WTC11 (cell line): Measurements from ENCODE around the gene NDST3. TPM values are rescaled to one million over a fixed set of nuclear protein-coding genes. Genes with fewer than 3 reads are reported as not detected.

Experiments
- ATAC-seq: fragments of 200-7000 bp; cut with Tn5 transposase; 2 replicates; pipeline ENCODE4 v1.10.0; 2021; ENCODE audit warnings: mild to moderate bottlenecking, moderate library complexity
- CTCF ChIA-PET: fragments of 300-600 bp; sonication (Branson Sonifier 250); formaldehyde crosslinking; loops from one replicate; lab custom pipeline; 2021; ENCODE audit warnings: antibody characterized with exemption; lab: Charles Lee
- POLR2A ChIA-PET: fragments of 350-600 bp; sonication (Branson Sonifier 250); formaldehyde crosslinking; loops from one replicate; lab custom pipeline; 2021; ENCODE audit warnings: antibody characterized with exemption; lab: Charles Lee
- DNase-seq: peaks from one replicate; pipeline ENCODE4 v3.0.0; 2021; ENCODE audit warnings: low spot score
- H3K27ac Mint-ChIP-seq: 2 replicates; pipeline ENCODE4 v1.8.0; 2021; ENCODE audit warnings: mixed read lengths
- H3K27me3 Mint-ChIP-seq: 2 replicates; pipeline ENCODE4 v1.8.0; 2021; ENCODE audit warnings: low read depth, mild to moderate bottlenecking, moderate library complexity, mixed read lengths
- H3K36me3 Mint-ChIP-seq: 2 replicates; pipeline ENCODE4 v1.8.0; 2021; ENCODE audit warnings: mixed read lengths
- H3K4me1 Mint-ChIP-seq: 2 replicates; pipeline ENCODE4 v1.8.0; 2022; ENCODE audit warnings: mixed read lengths
- H3K4me3 Mint-ChIP-seq: 2 replicates; pipeline ENCODE4 v1.8.0; 2021; ENCODE audit warnings: mild to moderate bottlenecking, moderate library complexity, mixed read lengths
- H3K9me3 Mint-ChIP-seq: 2 replicates; pipeline ENCODE4 v1.8.0; 2021; ENCODE audit warnings: mixed read lengths
- ELF4 ChIP-seq: sonication (generic); formaldehyde crosslinking; IDR thresholded peaks from 2 replicates; pipeline ENCODE4 v1.8.1; 2022; ENCODE audit warnings: low read depth, mild to moderate bottlenecking, moderate library complexity, missing genetic modification reagents
- IRF2 ChIP-seq: sonication (generic); formaldehyde crosslinking; IDR thresholded peaks from 2 replicates; pipeline ENCODE4 v1.8.0; 2022; ENCODE audit warnings: low read depth, missing genetic modification reagents, borderline replicate concordance
- MYBL2 ChIP-seq: sonication (generic); formaldehyde crosslinking; IDR thresholded peaks from 2 replicates; pipeline ENCODE4 v1.8.1; 2023; ENCODE audit warnings: mild to moderate bottlenecking, moderate library complexity, missing genetic modification reagents
- NFATC4 ChIP-seq: fragments of 250-450 bp; sonication (Bioruptor Pico); IDR thresholded peaks from 2 replicates; pipeline ENCODE4 v1.9.0; 2021; ENCODE audit warnings: mild to moderate bottlenecking
- PRRX2 ChIP-seq: fragments of 250-450 bp; sonication (Bioruptor Pico); IDR thresholded peaks from 2 replicates; pipeline ENCODE4 v1.8.0; 2021; ENCODE audit warnings: mild to moderate bottlenecking
- RELA ChIP-seq: sonication (generic); formaldehyde crosslinking; IDR thresholded peaks from 2 replicates; pipeline ENCODE4 v1.8.1; 2022; ENCODE audit warnings: missing genetic modification reagents, mild to moderate bottlenecking, borderline replicate concordance
- SMAD4 ChIP-seq: sonication (generic); formaldehyde crosslinking; IDR thresholded peaks from 2 replicates; pipeline ENCODE4 v1.8.0; 2022; ENCODE audit warnings: mild to moderate bottlenecking, missing genetic modification reagents
- SP1 ChIP-seq: sonication (generic); formaldehyde crosslinking; conservative IDR thresholded peaks from 2 replicates; pipeline ENCODE4 v1.8.1; 2022; ENCODE audit warnings: missing genetic modification reagents
- ZBTB21 ChIP-seq: sonication (generic); formaldehyde crosslinking; IDR thresholded peaks from 2 replicates; pipeline ENCODE4 v1.8.1; 2023; ENCODE audit warnings: mild to moderate bottlenecking, missing genetic modification reagents, borderline replicate concordance
- ZNF219 ChIP-seq: sonication (generic); formaldehyde crosslinking; IDR thresholded peaks from 2 replicates; pipeline ENCODE4 v1.8.0; 2023; ENCODE audit warnings: missing genetic modification reagents, mild to moderate bottlenecking, borderline replicate concordance
- ZNF263 ChIP-seq: sonication (generic); formaldehyde crosslinking; IDR thresholded peaks from 2 replicates; pipeline ENCODE4 v1.8.1; 2022; ENCODE audit warnings: low read depth, mild to moderate bottlenecking, moderate library complexity, missing genetic modification reagents
- ZNF416 ChIP-seq: fragments of 250-450 bp; sonication (Bioruptor Pico); IDR thresholded peaks from 2 replicates; pipeline ENCODE4 v1.9.0; 2021; ENCODE audit warnings: mild to moderate bottlenecking, inconsistent platforms
- total RNA-seq: library from RNA; stranded (reverse); gene quantifications from 3 replicates; pipeline ENCODE4 v1.2.3, GENCODE V29; 2021
- TF ChIP-seq, protein P1 (sequence below): fragments of 250-450 bp; sonication (Bioruptor Pico); IDR thresholded peaks from 2 replicates; pipeline ENCODE4 v1.9.0; 2021; ENCODE audit warnings: moderate library complexity, mild to moderate bottlenecking, inconsistent platforms, borderline replicate concordance
- TF ChIP-seq, protein P2 (sequence below): sonication (generic); formaldehyde crosslinking; IDR thresholded peaks from 2 replicates; pipeline ENCODE4 v1.8.0; 2022; ENCODE audit warnings: missing genetic modification reagents
- TF ChIP-seq, protein P3 (sequence below): sonication (generic); formaldehyde crosslinking; IDR thresholded peaks from 2 replicates; pipeline ENCODE4 v1.8.1; 2022; ENCODE audit warnings: low read depth, missing genetic modification reagents, borderline replicate concordance
- TF ChIP-seq, protein P4 (sequence below): sonication (generic); formaldehyde crosslinking; IDR thresholded peaks from 2 replicates; pipeline ENCODE4 v1.8.1; 2022; ENCODE audit warnings: missing genetic modification reagents, borderline replicate concordance
- TF ChIP-seq, protein P5 (sequence below): sonication (generic); formaldehyde crosslinking; IDR thresholded peaks from 2 replicates; pipeline ENCODE4 v1.8.1; 2023; ENCODE audit warnings: mild to moderate bottlenecking, missing genetic modification reagents
- TF ChIP-seq, protein P6 (sequence below): sonication (generic); formaldehyde crosslinking; IDR thresholded peaks from 2 replicates; pipeline ENCODE4 v1.8.0; 2022; ENCODE audit warnings: mild to moderate bottlenecking, missing genetic modification reagents
- TF ChIP-seq, protein P7 (sequence below): fragments of 250-450 bp; sonication (Bioruptor Pico); IDR thresholded peaks from 2 replicates; pipeline ENCODE4 v1.8.0; 2021; ENCODE audit warnings: mild to moderate bottlenecking

Gene NDST3
- total RNA-seq, 1 experiment from 2014 or later = 0.37 TPM

DNA sequence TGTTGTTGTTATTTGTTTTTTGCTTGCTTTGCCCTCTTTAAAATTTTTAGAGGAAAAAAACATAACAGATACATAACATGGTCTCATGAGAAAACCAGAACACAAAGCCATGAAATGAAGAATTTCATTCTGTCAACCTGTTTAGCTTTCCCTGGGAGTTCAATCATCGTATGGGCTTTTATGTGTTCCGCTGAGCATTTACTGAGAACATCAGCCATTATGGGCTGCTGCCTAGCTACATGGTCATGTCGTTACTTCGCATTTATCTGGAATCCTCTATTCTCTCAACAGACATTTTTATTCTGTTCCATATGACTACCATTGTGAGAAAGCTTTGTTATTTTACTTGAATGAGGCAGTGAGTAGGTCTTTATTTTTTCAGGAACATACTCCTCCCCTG is 51.4 kb downstream of the NDST3 start:
- no peaks in the 10 kb centered on the region for H3K9me3 Mint-ChIP-seq

More for the DNA sequence above, 51.4 kb downstream of the NDST3 start:
- Mint-ChIP-seq H3K4me3 (no peak overlapping the region), H3K36me3 (no peaks in the 10 kb centered on the region), H3K27me3 (no peaks in the 10 kb centered on the region), H3K4me1 (peaks cover 34% of the 10 kb centered on the region), H3K27ac (no peak overlapping the region)
- ATAC-seq (no peak), DNase-seq (no peak)
- CTCF ChIA-PET = interaction anchor here (1.1 to 1.8 kb wide), 2 partner anchors 52 to 267 kb away, joined by 3 to 4 read pairs; partner anchors contain the start of genes NDST3 and PRSS12
- TF ChIP-seq, protein P1, sequence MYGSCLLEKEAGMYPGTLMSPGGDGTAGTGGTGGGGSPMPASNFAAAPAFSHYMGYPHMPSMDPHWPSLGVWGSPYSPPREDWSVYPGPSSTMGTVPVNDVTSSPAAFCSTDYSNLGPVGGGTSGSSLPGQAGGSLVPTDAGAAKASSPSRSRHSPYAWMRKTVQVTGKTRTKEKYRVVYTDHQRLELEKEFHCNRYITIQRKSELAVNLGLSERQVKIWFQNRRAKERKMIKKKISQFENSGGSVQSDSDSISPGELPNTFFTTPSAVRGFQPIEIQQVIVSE (CRISPR knock-in tag) = no peak
- TF ChIP-seq ELF4 (CRISPR knock-in tag) (no peak), ZNF263 (no peak), ZBTB21 (CRISPR knock-in tag) (no peak), ZNF416 (CRISPR knock-in tag) (no peak), PRRX2 (CRISPR knock-in tag) (no peak), IRF2 (CRISPR knock-in tag) (no peak), RELA (CRISPR knock-in tag) (no peak), NFATC4 (CRISPR knock-in tag) (no peak), SP1 (CRISPR knock-in tag) (no peak), MYBL2 (CRISPR knock-in tag) (no peak), ZNF219 (CRISPR knock-in tag) (no peak), SMAD4 (no peak)
- TF ChIP-seq, protein P2, sequence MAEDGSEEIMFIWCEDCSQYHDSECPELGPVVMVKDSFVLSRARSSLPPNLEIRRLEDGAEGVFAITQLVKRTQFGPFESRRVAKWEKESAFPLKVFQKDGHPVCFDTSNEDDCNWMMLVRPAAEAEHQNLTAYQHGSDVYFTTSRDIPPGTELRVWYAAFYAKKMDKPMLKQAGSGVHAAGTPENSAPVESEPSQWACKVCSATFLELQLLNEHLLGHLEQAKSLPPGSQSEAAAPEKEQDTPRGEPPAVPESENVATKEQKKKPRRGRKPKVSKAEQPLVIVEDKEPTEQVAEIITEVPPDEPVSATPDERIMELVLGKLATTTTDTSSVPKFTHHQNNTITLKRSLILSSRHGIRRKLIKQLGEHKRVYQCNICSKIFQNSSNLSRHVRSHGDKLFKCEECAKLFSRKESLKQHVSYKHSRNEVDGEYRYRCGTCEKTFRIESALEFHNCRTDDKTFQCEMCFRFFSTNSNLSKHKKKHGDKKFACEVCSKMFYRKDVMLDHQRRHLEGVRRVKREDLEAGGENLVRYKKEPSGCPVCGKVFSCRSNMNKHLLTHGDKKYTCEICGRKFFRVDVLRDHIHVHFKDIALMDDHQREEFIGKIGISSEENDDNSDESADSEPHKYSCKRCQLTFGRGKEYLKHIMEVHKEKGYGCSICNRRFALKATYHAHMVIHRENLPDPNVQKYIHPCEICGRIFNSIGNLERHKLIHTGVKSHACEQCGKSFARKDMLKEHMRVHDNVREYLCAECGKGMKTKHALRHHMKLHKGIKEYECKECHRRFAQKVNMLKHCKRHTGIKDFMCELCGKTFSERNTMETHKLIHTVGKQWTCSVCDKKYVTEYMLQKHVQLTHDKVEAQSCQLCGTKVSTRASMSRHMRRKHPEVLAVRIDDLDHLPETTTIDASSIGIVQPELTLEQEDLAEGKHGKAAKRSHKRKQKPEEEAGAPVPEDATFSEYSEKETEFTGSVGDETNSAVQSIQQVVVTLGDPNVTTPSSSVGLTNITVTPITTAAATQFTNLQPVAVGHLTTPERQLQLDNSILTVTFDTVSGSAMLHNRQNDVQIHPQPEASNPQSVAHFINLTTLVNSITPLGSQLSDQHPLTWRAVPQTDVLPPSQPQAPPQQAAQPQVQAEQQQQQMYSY (CRISPR knock-in tag) = no peak
- TF ChIP-seq, protein P3, sequence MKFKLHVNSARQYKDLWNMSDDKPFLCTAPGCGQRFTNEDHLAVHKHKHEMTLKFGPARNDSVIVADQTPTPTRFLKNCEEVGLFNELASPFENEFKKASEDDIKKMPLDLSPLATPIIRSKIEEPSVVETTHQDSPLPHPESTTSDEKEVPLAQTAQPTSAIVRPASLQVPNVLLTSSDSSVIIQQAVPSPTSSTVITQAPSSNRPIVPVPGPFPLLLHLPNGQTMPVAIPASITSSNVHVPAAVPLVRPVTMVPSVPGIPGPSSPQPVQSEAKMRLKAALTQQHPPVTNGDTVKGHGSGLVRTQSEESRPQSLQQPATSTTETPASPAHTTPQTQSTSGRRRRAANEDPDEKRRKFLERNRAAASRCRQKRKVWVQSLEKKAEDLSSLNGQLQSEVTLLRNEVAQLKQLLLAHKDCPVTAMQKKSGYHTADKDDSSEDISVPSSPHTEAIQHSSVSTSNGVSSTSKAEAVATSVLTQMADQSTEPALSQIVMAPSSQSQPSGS (CRISPR knock-in tag) = no peak
- TF ChIP-seq, protein P4, sequence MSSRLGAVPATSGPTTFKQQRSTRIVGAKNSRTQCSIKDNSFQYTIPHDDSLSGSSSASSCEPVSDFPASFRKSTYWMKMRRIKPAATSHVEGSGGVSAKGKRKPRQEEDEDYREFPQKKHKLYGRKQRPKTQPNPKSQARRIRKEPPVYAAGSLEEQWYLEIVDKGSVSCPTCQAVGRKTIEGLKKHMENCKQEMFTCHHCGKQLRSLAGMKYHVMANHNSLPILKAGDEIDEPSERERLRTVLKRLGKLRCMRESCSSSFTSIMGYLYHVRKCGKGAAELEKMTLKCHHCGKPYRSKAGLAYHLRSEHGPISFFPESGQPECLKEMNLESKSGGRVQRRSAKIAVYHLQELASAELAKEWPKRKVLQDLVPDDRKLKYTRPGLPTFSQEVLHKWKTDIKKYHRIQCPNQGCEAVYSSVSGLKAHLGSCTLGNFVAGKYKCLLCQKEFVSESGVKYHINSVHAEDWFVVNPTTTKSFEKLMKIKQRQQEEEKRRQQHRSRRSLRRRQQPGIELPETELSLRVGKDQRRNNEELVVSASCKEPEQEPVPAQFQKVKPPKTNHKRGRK = no peak
- TF ChIP-seq, protein P5, sequence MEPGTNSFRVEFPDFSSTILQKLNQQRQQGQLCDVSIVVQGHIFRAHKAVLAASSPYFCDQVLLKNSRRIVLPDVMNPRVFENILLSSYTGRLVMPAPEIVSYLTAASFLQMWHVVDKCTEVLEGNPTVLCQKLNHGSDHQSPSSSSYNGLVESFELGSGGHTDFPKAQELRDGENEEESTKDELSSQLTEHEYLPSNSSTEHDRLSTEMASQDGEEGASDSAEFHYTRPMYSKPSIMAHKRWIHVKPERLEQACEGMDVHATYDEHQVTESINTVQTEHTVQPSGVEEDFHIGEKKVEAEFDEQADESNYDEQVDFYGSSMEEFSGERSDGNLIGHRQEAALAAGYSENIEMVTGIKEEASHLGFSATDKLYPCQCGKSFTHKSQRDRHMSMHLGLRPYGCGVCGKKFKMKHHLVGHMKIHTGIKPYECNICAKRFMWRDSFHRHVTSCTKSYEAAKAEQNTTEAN = no peak
- TF ChIP-seq, protein P6, sequence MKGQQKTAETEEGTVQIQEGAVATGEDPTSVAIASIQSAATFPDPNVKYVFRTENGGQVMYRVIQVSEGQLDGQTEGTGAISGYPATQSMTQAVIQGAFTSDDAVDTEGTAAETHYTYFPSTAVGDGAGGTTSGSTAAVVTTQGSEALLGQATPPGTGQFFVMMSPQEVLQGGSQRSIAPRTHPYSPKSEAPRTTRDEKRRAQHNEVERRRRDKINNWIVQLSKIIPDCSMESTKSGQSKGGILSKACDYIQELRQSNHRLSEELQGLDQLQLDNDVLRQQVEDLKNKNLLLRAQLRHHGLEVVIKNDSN (CRISPR knock-in tag) = no peak
- TF ChIP-seq, protein P7, sequence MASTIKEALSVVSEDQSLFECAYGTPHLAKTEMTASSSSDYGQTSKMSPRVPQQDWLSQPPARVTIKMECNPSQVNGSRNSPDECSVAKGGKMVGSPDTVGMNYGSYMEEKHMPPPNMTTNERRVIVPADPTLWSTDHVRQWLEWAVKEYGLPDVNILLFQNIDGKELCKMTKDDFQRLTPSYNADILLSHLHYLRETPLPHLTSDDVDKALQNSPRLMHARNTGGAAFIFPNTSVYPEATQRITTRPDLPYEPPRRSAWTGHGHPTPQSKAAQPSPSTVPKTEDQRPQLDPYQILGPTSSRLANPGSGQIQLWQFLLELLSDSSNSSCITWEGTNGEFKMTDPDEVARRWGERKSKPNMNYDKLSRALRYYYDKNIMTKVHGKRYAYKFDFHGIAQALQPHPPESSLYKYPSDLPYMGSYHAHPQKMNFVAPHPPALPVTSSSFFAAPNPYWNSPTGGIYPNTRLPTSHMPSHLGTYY (CRISPR knock-in tag) = no peak
- POLR2A ChIA-PET = no interaction called here
